GM18873 (cell line): ENCODE data around the gene CACNA2D4.

ENCODE experiments used
- ATAC-seq: cut with Tn5 transposase; IDR thresholded peaks from one replicate; pipeline ENCODE4 v1.9.1; 2021; ENCODE audit warnings: mild to moderate bottlenecking, moderate library complexity, moderate number of reproducible peaks; ENCODE audit not compliant: unreplicated experiment, low FRiP score

The CACNA2D4 gene

GRCh38 chr12:1935242-1935641 is 16.8 kb upstream of the CACNA2D4 start:
- ATAC-seq, result no peak

GRCh38 chr12:1934831-1935230 is 16.4 kb upstream of the CACNA2D4 start:
- ATAC-seq, result no peak

- ATAC-seq, result no peak
Observed at GRCh38 chr12:1934068-1934467, 15.6 kb upstream of the CACNA2D4 start.

- no peak for ATAC-seq
Observed at GRCh38 chr12:1933342-1934051, 15.0 kb upstream of the CACNA2D4 start.

- ATAC-seq, result no peak
Observed at GRCh38 chr12:1932264-1932777, 13.9 kb upstream of the CACNA2D4 start.

- no peak for ATAC-seq
Observed at GRCh38 chr12:1931642-1932041, 13.2 kb upstream of the CACNA2D4 start.

- no peak for ATAC-seq
Observed at GRCh38 chr12:1930803-1931597, 12.5 kb upstream of the CACNA2D4 start.

GRCh38 chr12:1929985-1930802 is 11.7 kb upstream of the CACNA2D4 start:
- no peak for ATAC-seq

- no peak for ATAC-seq
Observed at GRCh38 chr12:1929241-1929984, 11.0 kb upstream of the CACNA2D4 start.

GRCh38 chr12:1928439-1929121 is 10.1 kb upstream of the CACNA2D4 start:
- no peak for ATAC-seq

- ATAC-seq, result no peak
Observed at GRCh38 chr12:1927751-1928351, 9.4 kb upstream of the CACNA2D4 start.

GRCh38 chr12:1927051-1927680 is 8.7 kb upstream of the CACNA2D4 start:
- ATAC-seq, result no peak

- no peak for ATAC-seq
Observed at GRCh38 chr12:1926251-1926657, 7.8 kb upstream of the CACNA2D4 start.

- no peak for ATAC-seq
Observed at GRCh38 chr12:1925684-1926006, 7.2 kb upstream of the CACNA2D4 start.

- ATAC-seq, result no peak
Observed at GRCh38 chr12:1924996-1925683, 6.7 kb upstream of the CACNA2D4 start.

- no peak for ATAC-seq
Observed at GRCh38 chr12:1922985-1923384, 4.5 kb upstream of the CACNA2D4 start.

- ATAC-seq, result no peak
Observed at GRCh38 chr12:1922075-1922709, 3.7 kb upstream of the CACNA2D4 start.

- no peak for ATAC-seq
Observed at GRCh38 chr12:1920971-1921370, 2.5 kb upstream of the CACNA2D4 start.
